DND-41 (cell line): Measurements from ENCODE around the gene MRTFA.
"Not testable (repeated sequence)": the region's sequence is repeated elsewhere in the genome, so short reads cannot be mapped to it uniquely, and the experiment has no call there.

Experiments
- ATAC-seq: fragments of 200-7000 bp; cut with Tn5 transposase; 3 replicates; pipeline ENCODE4 v1.9.1; 2021; ENCODE audit warnings: low read depth; ENCODE audit not compliant: insufficient read depth
- DNase-seq: peaks from one replicate; pipeline ENCODE4 v3.0.0-alpha.2; 2020
- H2AFZ ChIP-seq: 2 replicates; pipeline ENCODE4 v1.6.0; 2012; ENCODE audit warnings: low read depth, low read length
- H3K27ac ChIP-seq: 2 replicates; pipeline ENCODE4 v1.5.1; 2012; ENCODE audit warnings: low read length, inconsistent platforms
- H3K27me3 ChIP-seq: fragments of 200-600 bp; sonication (generic); 2 replicates; pipeline ENCODE4 v1.6.0; 2012; ENCODE audit warnings: low read length, mild to moderate bottlenecking, inconsistent platforms; ENCODE audit not compliant: insufficient read depth, poor library complexity
- H3K36me3 ChIP-seq: 2 replicates; pipeline ENCODE4 v1.5.1; 2012; ENCODE audit warnings: low read length, inconsistent platforms; ENCODE audit not compliant: insufficient read depth
- H3K4me1 ChIP-seq: 2 replicates; pipeline ENCODE4 v1.5.1; 2012; ENCODE audit warnings: mild to moderate bottlenecking, low read length; ENCODE audit not compliant: insufficient read depth
- H3K4me2 ChIP-seq: 2 replicates; pipeline ENCODE4 v1.6.0; 2012; ENCODE audit warnings: mild to moderate bottlenecking, moderate library complexity, low read length, inconsistent platforms; ENCODE audit not compliant: insufficient read depth
- H3K4me3 ChIP-seq, 2 experiments: fragments of 200-600 bp in 1 of 2; shearing (Covaris generic) in 1 of 2; 2 replicates each; pipeline ENCODE4 v1.5.1; 2012 to 2016; ENCODE audit warnings: inconsistent platforms in 2 of 2, low read length in 2 of 2, mild to moderate bottlenecking in 2 of 2, low read depth in 1 of 2, moderate library complexity in 1 of 2
- H3K79me2 ChIP-seq: 2 replicates; pipeline ENCODE4 v1.6.0; 2012; ENCODE audit warnings: low read length, inconsistent platforms; ENCODE audit not compliant: insufficient read depth
- H3K9ac ChIP-seq: 2 replicates; pipeline ENCODE4 v1.6.0; 2012; ENCODE audit warnings: low read depth, mild to moderate bottlenecking, inconsistent platforms, low read length, moderate library complexity
- H3K9me3 ChIP-seq: 2 replicates; pipeline ENCODE4 v1.5.1; 2012; ENCODE audit warnings: low read length, moderate library complexity, mild to moderate bottlenecking, inconsistent platforms; ENCODE audit not compliant: insufficient read depth, severe bottlenecking
- H4K20me1 ChIP-seq: 2 replicates; pipeline ENCODE4 v1.6.0; 2012; ENCODE audit warnings: low read length; ENCODE audit not compliant: insufficient read depth
- EZH2 ChIP-seq: IDR thresholded peaks from 3 replicates; pipeline ENCODE4 v1.6.1; 2012; ENCODE audit warnings: borderline replicate concordance, low read depth, mild to moderate bottlenecking, moderate library complexity, low read length, inconsistent platforms; ENCODE audit not compliant: severe bottlenecking
- TF ChIP-seq, protein P1 (sequence below): IDR thresholded peaks from 2 replicates; pipeline ENCODE4 v1.5.1; 2012; ENCODE audit warnings: borderline replicate concordance, low read length, moderate library complexity, mild to moderate bottlenecking; ENCODE audit not compliant: poor library complexity, severe bottlenecking; ENCODE audit errors: extremely low read depth

Gene MRTFA

DNA sequence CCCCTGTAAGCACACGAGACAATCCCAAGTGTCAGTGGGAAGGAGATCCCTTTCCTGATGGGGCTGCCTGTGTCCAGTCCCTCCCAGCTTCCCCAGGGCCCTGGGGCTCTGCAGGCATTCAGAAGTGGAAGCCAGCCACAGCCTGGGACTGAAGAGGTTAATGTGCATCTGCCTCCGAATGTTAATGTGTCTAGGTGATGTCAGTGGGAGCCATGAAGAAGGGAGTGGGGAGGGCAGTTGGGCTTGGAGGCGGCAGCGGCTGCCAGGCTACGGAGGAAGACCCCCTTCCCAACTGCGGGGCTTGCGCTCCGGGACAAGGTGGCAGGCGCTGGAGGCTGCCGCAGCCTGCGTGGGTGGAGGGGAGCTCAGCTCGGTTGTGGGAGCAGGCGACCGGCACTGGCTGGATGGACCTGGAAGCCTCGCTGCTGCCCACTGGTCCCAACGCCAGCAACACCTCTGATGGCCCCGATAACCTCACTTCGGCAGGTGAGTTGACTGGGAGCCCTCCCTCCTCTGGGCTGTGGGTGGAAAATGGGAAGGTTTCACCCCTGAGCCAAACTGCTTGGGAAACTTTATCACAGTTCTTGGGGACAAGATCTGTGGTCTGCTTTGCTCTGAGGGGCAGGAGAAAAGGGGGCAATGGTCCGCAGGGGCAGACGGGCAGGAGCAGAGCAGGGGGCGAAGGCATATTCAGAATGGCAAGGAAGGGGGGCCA is 42.9 kb upstream of the MRTFA start, which contains the start of gene MCHR1:
TSS of gene MCHR1 (plus strand) at position 236 of the 715 bp plus-strand sequence. CDS start at position 405, 169 bp downstream.
- Histone ChIP-seq H3K4me3 (no peak within 1 kb of the TSS), H2AFZ (no peak within 1 kb of the TSS), H3K9me3 (no peaks in the 10 kb centered on the region), H4K20me1 (no peaks in the 10 kb centered on the region), H3K4me2 (no peak within 1 kb of the TSS), H3K27ac (peak within 1 kb of the TSS; percentile 35; the same call in 1 of the 2 replicates), H3K36me3 (no peaks in the 10 kb centered on the region), H3K27me3 (no peaks in the 10 kb centered on the region), H3K4me1 (peaks cover 29% of the 10 kb centered on the region), H3K79me2 (no peaks in the 10 kb centered on the region), H3K9ac (no peak within 1 kb of the TSS)
- ATAC-seq (no peak), DNase-seq (no peak)
- TF ChIP-seq, protein P1, sequence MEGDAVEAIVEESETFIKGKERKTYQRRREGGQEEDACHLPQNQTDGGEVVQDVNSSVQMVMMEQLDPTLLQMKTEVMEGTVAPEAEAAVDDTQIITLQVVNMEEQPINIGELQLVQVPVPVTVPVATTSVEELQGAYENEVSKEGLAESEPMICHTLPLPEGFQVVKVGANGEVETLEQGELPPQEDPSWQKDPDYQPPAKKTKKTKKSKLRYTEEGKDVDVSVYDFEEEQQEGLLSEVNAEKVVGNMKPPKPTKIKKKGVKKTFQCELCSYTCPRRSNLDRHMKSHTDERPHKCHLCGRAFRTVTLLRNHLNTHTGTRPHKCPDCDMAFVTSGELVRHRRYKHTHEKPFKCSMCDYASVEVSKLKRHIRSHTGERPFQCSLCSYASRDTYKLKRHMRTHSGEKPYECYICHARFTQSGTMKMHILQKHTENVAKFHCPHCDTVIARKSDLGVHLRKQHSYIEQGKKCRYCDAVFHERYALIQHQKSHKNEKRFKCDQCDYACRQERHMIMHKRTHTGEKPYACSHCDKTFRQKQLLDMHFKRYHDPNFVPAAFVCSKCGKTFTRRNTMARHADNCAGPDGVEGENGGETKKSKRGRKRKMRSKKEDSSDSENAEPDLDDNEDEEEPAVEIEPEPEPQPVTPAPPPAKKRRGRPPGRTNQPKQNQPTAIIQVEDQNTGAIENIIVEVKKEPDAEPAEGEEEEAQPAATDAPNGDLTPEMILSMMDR = no peak
- no peak for TF ChIP-seq EZH2

DNA sequence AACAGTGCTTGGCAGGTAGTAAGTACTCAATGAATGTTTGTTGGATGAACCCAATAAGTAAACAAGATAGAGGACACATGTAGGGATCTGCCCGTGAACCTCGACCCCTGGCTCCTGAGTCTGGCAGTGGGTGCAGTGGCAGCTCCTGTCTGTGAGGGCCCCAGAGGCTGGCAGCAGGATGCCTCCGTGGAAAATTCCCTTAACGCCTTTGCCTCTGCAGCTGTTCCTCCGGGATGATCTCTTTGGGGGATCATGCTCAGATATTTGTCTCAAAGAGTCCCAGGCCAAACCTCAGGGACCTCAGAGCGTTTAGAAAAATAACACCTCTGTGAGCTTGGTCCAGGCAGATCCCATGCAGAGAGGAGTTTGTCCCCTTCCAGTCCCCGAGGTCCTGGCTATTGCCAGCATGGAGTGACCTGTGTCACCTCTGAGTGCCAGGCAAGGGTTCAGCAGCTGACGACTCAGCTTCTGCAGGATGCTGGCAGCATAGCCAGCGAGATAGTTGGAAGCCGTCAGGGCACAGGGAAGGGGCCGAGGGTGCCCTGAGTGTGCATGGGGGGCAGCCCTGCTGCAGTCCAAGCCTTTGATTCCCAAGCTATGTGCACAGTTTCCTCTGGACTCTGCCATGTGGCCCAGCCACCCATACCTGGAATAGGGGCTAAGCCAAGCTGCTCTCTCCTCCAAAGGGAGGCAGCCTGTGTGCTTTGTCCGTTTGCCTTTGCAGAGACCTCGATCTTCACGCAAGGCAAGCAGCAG is 42.2 kb upstream of the MRTFA start:
- no peak overlapping the region for H3K9ac ChIP-seq
- no peaks in the 10 kb centered on the region for H3K27me3 ChIP-seq
- H4K20me1 ChIP-seq = no peaks in the 10 kb centered on the region
- no peaks in the 10 kb centered on the region for H3K36me3 ChIP-seq
- no peak overlapping the region for H3K4me3 ChIP-seq
- H3K27ac ChIP-seq = peak overlapping the region; percentile 35; the same call in 1 of the 2 replicates
- ATAC-seq (no peak), DNase-seq (no peak)
- H3K79me2 ChIP-seq = no peaks in the 10 kb centered on the region
- no peak overlapping the region for H2AFZ ChIP-seq
- no peak for TF ChIP-seq EZH2
- TF ChIP-seq, protein P1 = no peak
- peaks cover 22% of the 10 kb centered on the region for H3K4me1 ChIP-seq
- H3K9me3 ChIP-seq = no peaks in the 10 kb centered on the region
- no peak overlapping the region for H3K4me2 ChIP-seq

DNA sequence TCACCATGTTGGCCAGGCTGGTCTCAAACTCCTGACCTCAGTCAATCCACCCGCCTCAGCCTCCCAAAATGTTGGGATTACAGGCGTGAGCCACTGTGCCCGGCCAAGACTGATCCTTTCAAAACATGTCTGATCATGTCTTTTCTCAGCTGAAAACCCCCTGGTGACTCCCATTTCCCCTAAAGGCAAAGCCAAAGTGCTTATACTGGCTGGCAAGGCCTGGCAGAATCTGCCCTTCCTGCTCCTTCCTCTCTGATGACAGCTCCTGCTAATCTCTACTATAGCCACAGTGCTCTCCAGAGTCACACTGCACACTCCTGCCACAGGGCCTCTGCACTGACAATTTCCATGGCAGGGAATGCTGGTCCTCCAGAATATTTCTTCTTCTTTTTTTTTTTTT is 40.1 kb upstream of the MRTFA start:
- Histone ChIP-seq H3K27me3 (no peaks in the 10 kb centered on the region), H3K4me3 (no peak overlapping the region), H3K79me2 (no peaks in the 10 kb centered on the region), H2AFZ (no peak overlapping the region), H3K4me2 (no peak overlapping the region), H3K4me1 (peaks cover 2% of the 10 kb centered on the region), H3K9me3 (no peaks in the 10 kb centered on the region), H4K20me1 (no peaks in the 10 kb centered on the region), H3K9ac (no peak overlapping the region), H3K36me3 (no peaks in the 10 kb centered on the region), H3K27ac (no peak overlapping the region)
- no peak for TF ChIP-seq EZH2
- TF ChIP-seq, protein P1 = no peak
- ATAC-seq (no peak), DNase-seq (no peak)

DNA sequence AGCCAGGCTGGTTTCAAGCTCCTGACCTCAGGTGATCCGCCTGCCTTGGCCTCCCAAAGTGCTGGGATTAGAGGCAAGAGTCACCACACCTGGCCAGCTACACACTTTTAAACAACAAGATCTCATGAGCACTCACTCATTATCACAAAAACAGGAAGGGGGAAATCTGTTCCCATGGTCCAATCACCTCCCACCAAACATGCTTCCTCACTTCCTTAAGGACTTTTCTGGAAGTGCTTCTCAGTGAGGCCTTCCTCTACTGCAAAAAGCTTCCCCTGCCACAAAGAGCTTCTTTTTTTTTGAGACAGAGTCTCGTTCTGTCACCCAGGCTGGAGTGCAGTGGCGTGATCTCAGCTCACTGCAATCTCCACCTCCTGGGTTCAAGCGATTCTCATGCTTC is 39.6 kb upstream of the MRTFA start:
- H4K20me1 ChIP-seq, H3K36me3 ChIP-seq, H2AFZ ChIP-seq, DNase-seq, H3K9me3 ChIP-seq, ATAC-seq, H3K27ac ChIP-seq, H3K4me2 ChIP-seq, H3K4me3 ChIP-seq, H3K9ac ChIP-seq, H3K4me1 ChIP-seq, H3K27me3 ChIP-seq, H3K79me2 ChIP-seq: not testable (repeated sequence)
